Cardiac septum (tissue), 1 donor: ENCODE results near the gene IQCN. TPM values are rescaled to one million over a fixed set of nuclear protein-coding genes. Genes with fewer than 3 reads are reported as not detected.

ENCODE experiments used
- DNase-seq: peaks from one replicate; pipeline ENCODE4 v3.0.0-alpha.2; 2020; ENCODE audit warnings: low spot score
- intact Hi-C: fragments of 100-400 bp; cut with DNase I; formaldehyde crosslinking; loops from one replicate; pipeline ENCODE4 v1.14.0; 2022
- total RNA-seq: library from RNA; stranded (reverse); fragmentation: NEBNext Ultra II Directional; extraction: Animal tissue kit (Norgen Biotek cat#: 25700); gene quantifications from one replicate; pipeline ENCODE4 v1.2.1, GENCODE V29; 2021
- donor health status: DM: no; HTN: no; CAD: no.

The IQCN gene
- total RNA-seq, 1 donor from 2014 or later = 1.1 TPM

- no peak for DNase-seq
- intact Hi-C loops = loop anchor here (2.0 to 5.0 kb wide), 2 partner anchors 46 to 141 kb away; no protein-coding TSS in a partner anchor
Observed at GRCh38 chr19:18253716-18254115, 20.5 kb downstream of the IQCN start.

- intact Hi-C loops = loop anchor here (2.0 to 5.0 kb wide), 2 partner anchors 46 to 140 kb away; no protein-coding TSS in a partner anchor
- DNase-seq = no peak
Observed at GRCh38 chr19:18253130-18253529, 21.1 kb downstream of the IQCN start.

- DNase-seq = no peak
- intact Hi-C loops = loop anchor here (2.0 to 5.0 kb wide), 2 partner anchors 45 to 140 kb away; no protein-coding TSS in a partner anchor
Observed at GRCh38 chr19:18252370-18252717, 21.9 kb downstream of the IQCN start.

- no peak for DNase-seq
- intact Hi-C loops = loop anchor here (2.0 to 5.0 kb wide), 2 partner anchors 44 to 139 kb away; no protein-coding TSS in a partner anchor
Observed at GRCh38 chr19:18251587-18252369, 22.5 kb downstream of the IQCN start.

GRCh38 chr19:18249834-18250233 is 24.4 kb downstream of the IQCN start:
- no peak for DNase-seq
- intact Hi-C loops = loop anchor here (5.0 kb wide), 1 partner anchor 43 kb away; no protein-coding TSS in a partner anchor

GRCh38 chr19:18245297-18245696 is 29.0 kb downstream of the IQCN start:
- DNase-seq = no peak
- intact Hi-C loops = no loop called here

GRCh38 chr19:18239303-18239702 is 34.9 kb downstream of the IQCN start:
- DNase-seq = no peak
- intact Hi-C loops = no loop called here

- intact Hi-C loops = no loop called here
- no peak for DNase-seq
Observed at GRCh38 chr19:18234194-18234593, 40.1 kb downstream of the IQCN start.

GRCh38 chr19:18233224-18233825 is 40.9 kb downstream of the IQCN start:
- intact Hi-C loops = no loop called here
- no peak for DNase-seq

- no peak for DNase-seq
- intact Hi-C loops = no loop called here
Observed at GRCh38 chr19:18232540-18233223, 41.6 kb downstream of the IQCN start.

GRCh38 chr19:18231775-18232174 is 42.5 kb downstream of the IQCN start:
- DNase-seq = no peak
- intact Hi-C loops = no loop called here

GRCh38 chr19:18230941-18231734 is 43.1 kb downstream of the IQCN start:
- no peak for DNase-seq
- intact Hi-C loops = no loop called here

- no peak for DNase-seq
- intact Hi-C loops = no loop called here
Observed at GRCh38 chr19:18229915-18230314, 44.3 kb downstream of the IQCN start.

GRCh38 chr19:18229474-18229873 is 44.8 kb downstream of the IQCN start:
- intact Hi-C loops = no loop called here
- no peak for DNase-seq

GRCh38 chr19:18227781-18228271 is 46.4 kb downstream of the IQCN start:
- DNase-seq = no peak
- intact Hi-C loops = no loop called here

GRCh38 chr19:18226956-18227780 is 47.1 kb downstream of the IQCN start:
- intact Hi-C loops = no loop called here

GRCh38 chr19:18225702-18226468 is 48.4 kb downstream of the IQCN start, which contains the start of gene PDE4C:
Gene PDE4C (minus strand): TSS chr19:18226438. CDS start chr19:18226415, 23 bp downstream.
- intact Hi-C loops = no loop called here
- no peak for DNase-seq

More at GRCh38 chr19:18226956-18227780, 47.1 kb downstream of the IQCN start:
- DNase-seq = no peak

- DNase-seq = no peak
- intact Hi-C loops = no loop called here
Observed at GRCh38 chr19:18225355-18225701, 48.9 kb downstream of the IQCN start.
